ENCODE data around the gene ZCCHC14. TPM values are rescaled to one million over a fixed set of nuclear protein-coding genes. Genes with fewer than 3 reads are reported as not detected.
"Not testable (repeated sequence)": the region's sequence is repeated elsewhere in the genome, so short reads cannot be mapped to it uniquely, and the experiment has no call there.

The ZCCHC14 gene
- total and polyA plus RNA-seq, 4 donors, result 7.4 to 31.1 (median 19.3) TPM

DNA sequence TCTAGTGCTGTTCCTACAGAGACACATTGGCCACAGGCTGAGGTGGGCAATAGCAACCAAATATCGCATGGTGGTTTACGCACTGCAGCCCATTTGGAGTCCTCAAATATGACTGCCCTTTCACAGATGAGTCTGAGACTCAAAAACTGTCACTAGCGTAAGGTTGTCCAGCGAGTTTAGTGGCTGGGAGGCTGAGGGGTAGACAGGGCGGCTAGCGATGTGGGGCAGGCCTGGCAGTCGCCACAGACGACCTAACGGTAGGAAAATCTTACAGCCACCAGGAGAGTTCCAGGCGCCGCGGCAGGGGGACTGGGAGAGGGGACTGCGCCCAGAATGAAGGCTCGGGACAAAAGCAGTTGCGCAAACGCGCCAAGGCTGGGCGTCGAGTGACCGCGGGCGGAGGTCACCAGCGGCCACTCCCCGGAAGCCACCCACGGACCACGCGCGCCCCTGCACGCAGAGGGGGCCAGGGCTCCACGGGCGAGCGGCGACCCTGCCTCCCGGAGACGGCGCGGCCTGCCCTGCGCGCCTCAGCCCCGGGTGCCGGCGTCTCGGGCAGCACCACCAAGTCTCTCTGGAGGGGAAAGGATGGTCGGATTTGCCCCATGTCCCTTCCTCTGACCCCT lies 101.4 kb downstream of the ZCCHC14 start:
- Histone ChIP-seq H3K27ac (ENCODE audit: low read depth in 1 of 2, low read length in 1 of 2) (peak overlapping the region; percentile 97 to 99), H3K36me3 (ENCODE audit: control insufficient read depth in 4 of 4, insufficient read depth in 4 of 4, low read length in 4 of 4) (peaks cover 0 to 2% (median 0%) of the 10 kb centered on the region in 4 donors), H3K9ac (ENCODE audit: insufficient read depth in 1 of 2, low read length in 2 of 2) (peak overlapping the region; percentile 60 to 74), H3K4me3 (peak overlapping the region; percentile 59), H3K27me3 (ENCODE audit: control insufficient read depth in 3 of 3, insufficient read depth in 3 of 3, low read length in 2 of 3) (no peaks in the 10 kb centered on the region), H3K9me3 (ENCODE audit: control insufficient read depth in 4 of 4, insufficient read depth in 3 of 4, low read length in 3 of 4) (no peaks in the 10 kb centered on the region), H3K4me1 (ENCODE audit: control insufficient read depth in 5 of 5, insufficient read depth in 5 of 5, low read length in 5 of 5) (peaks cover 0 to 34% (median 11%) of the 10 kb centered on the region in 5 donors)
- DNase-seq (peak; percentile 55 to 69 (median 64)), ATAC-seq (ENCODE audit: insufficient read depth, low FRiP score) (peak; percentile 23)
- 8 to 15% methylated on average over 24 to 44 of the region's 44 CpGs for WGBS, 2 donors
- TF ChIP-seq, protein P1, sequence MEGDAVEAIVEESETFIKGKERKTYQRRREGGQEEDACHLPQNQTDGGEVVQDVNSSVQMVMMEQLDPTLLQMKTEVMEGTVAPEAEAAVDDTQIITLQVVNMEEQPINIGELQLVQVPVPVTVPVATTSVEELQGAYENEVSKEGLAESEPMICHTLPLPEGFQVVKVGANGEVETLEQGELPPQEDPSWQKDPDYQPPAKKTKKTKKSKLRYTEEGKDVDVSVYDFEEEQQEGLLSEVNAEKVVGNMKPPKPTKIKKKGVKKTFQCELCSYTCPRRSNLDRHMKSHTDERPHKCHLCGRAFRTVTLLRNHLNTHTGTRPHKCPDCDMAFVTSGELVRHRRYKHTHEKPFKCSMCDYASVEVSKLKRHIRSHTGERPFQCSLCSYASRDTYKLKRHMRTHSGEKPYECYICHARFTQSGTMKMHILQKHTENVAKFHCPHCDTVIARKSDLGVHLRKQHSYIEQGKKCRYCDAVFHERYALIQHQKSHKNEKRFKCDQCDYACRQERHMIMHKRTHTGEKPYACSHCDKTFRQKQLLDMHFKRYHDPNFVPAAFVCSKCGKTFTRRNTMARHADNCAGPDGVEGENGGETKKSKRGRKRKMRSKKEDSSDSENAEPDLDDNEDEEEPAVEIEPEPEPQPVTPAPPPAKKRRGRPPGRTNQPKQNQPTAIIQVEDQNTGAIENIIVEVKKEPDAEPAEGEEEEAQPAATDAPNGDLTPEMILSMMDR (IDR thresholded peaks at IDR 0.05; ENCODE audit: control extremely low read depth, extremely low read depth), result no peak

GRCh38 chr16:87390641-87391323 lies 102.0 kb downstream of the ZCCHC14 start:
- no peak for DNase-seq
- H3K4me1 ChIP-seq (ENCODE audit: control insufficient read depth in 5 of 5, insufficient read depth in 5 of 5, low read length in 5 of 5), result peaks cover 0 to 34% (median 11%) of the 10 kb centered on the region in 5 donors

DNA sequence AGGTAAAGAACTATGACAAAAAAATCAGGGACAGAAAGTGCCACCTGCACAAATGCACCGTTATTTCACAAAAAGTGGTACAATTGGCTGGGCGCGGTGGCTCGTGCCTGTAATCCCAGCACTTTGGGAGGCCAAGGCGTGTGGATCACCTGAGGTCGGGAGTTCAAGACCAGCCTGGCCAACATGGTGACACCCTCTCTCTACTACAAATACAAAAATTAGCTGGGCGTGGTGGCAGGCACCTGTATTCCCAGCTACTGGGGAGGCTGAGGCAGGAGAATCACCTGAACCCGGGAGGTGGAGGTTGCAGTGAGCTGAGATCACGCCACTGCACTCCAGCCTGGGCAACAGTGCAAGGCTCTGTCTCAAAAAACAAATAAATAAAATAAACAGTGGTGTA lies 102.9 kb downstream of the ZCCHC14 start:
- ATAC-seq (ENCODE audit: insufficient read depth, low FRiP score); H3K4me3 ChIP-seq; H3K27ac ChIP-seq (ENCODE audit: low read depth in 1 of 2, low read length in 1 of 2); H3K9ac ChIP-seq (ENCODE audit: insufficient read depth in 1 of 2, low read length in 2 of 2); H3K9me3 ChIP-seq (ENCODE audit: control insufficient read depth in 4 of 4, insufficient read depth in 3 of 4, low read length in 3 of 4); H3K36me3 ChIP-seq (ENCODE audit: control insufficient read depth in 4 of 4, insufficient read depth in 4 of 4, low read length in 4 of 4); H3K27me3 ChIP-seq (ENCODE audit: control insufficient read depth in 3 of 3, insufficient read depth in 3 of 3, low read length in 2 of 3); DNase-seq: not testable (repeated sequence)
- 96 to 98% methylated on average over 9 of the region's 9 CpGs for WGBS, 2 donors
- peaks cover 0 to 34% (median 11%) of the 10 kb centered on the region in 5 donors for H3K4me1 ChIP-seq (ENCODE audit: control insufficient read depth in 5 of 5, insufficient read depth in 5 of 5, low read length in 5 of 5)

More at GRCh38 chr16:87390641-87391323, 102.0 kb downstream of the ZCCHC14 start:
- ATAC-seq (ENCODE audit: insufficient read depth, low FRiP score), result no peak
- H3K9ac ChIP-seq (ENCODE audit: insufficient read depth in 1 of 2, low read length in 2 of 2), result peak overlapping the region in 1 of 2 donors; percentile 3
- H3K27ac ChIP-seq (ENCODE audit: low read depth in 1 of 2, low read length in 1 of 2), result peak overlapping the region; percentile 97 to 99
- peaks cover 0 to 2% (median 0%) of the 10 kb centered on the region in 4 donors for H3K36me3 ChIP-seq (ENCODE audit: control insufficient read depth in 4 of 4, insufficient read depth in 4 of 4, low read length in 4 of 4)
- TF ChIP-seq, protein P1 (IDR thresholded peaks at IDR 0.05; ENCODE audit: control extremely low read depth, extremely low read depth), result no peak
- H3K4me3 ChIP-seq, result no peak overlapping the region
- H3K27me3 ChIP-seq (ENCODE audit: control insufficient read depth in 3 of 3, insufficient read depth in 3 of 3, low read length in 2 of 3), result no peaks in the 10 kb centered on the region
- 97 to 99% methylated on average over 24 of the region's 24 CpGs for WGBS, 2 donors
- H3K9me3 ChIP-seq (ENCODE audit: control insufficient read depth in 4 of 4, insufficient read depth in 3 of 4, low read length in 3 of 4), result no peaks in the 10 kb centered on the region

DNA sequence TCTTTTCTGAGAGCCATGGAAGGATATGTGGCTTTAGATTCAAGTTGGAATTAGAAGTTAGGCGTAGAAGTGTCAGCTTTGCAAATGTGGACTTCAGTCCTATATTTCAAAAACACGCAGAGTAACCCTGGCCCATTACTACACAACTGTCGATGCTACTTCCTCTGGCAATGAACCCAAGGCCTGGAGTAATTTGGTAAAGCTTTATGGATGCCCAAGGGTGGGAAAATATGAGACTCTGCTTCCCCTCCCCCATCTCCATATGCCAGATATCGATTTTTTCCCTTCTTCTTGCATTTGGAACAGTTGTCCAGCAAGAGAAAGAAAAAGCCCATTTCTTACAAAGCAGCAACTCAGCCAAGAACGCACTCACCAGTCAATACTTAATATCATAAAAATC lies 103.6 kb downstream of the ZCCHC14 start:
- peaks cover 5 to 32% (median 13%) of the 10 kb centered on the region in 5 donors for H3K4me1 ChIP-seq (ENCODE audit: control insufficient read depth in 5 of 5, insufficient read depth in 5 of 5, low read length in 5 of 5)
- H3K36me3 ChIP-seq (ENCODE audit: control insufficient read depth in 4 of 4, insufficient read depth in 4 of 4, low read length in 4 of 4), result no peaks in the 10 kb centered on the region
- H3K9me3 ChIP-seq (ENCODE audit: control insufficient read depth in 4 of 4, insufficient read depth in 3 of 4, low read length in 3 of 4), result no peaks in the 10 kb centered on the region
- ATAC-seq (ENCODE audit: insufficient read depth, low FRiP score) (no peak), DNase-seq (no peak)
- H3K27ac ChIP-seq (ENCODE audit: low read depth in 1 of 2, low read length in 1 of 2), result peak overlapping the region in 1 of 2 donors; percentile 43
- H3K27me3 ChIP-seq (ENCODE audit: control insufficient read depth in 3 of 3, insufficient read depth in 3 of 3, low read length in 2 of 3), result no peaks in the 10 kb centered on the region
- TF ChIP-seq, protein P1 (IDR thresholded peaks at IDR 0.05; ENCODE audit: control extremely low read depth, extremely low read depth), result no peak
- WGBS, 2 donors, result 72 to 83% methylated on average over 5 of the region's 5 CpGs
- H3K4me3 ChIP-seq, result no peak overlapping the region
- peak overlapping the region in 1 of 2 donors; percentile 49 for H3K9ac ChIP-seq (ENCODE audit: insufficient read depth in 1 of 2, low read length in 2 of 2)

All from lung (tissue), 12 donors.